Endothelial cell of umbilical vein (primary cell): ENCODE data around the gene PPP2R5A. TPM values are rescaled to one million over a fixed set of nuclear protein-coding genes. Genes with fewer than 3 reads are reported as not detected.

Source experiments
- BruUV-seq: library from RNA; stranded (reverse); fragments of 400-500 nt; replicated peaks from 2 replicates; lab custom pipeline; 2021; lab: Mats Ljungman, UMichigan
- CTCF ChIA-PET: fragments of 300-600, 350-600 bp; sonication (Branson Sonifier 250); formaldehyde crosslinking; loops from one replicate; lab custom pipeline; 2021; ENCODE audit warnings: antibody characterized with exemption, inconsistent platforms; lab: Charles Lee
- POLR2A ChIA-PET: fragments of 300-600, 350-600 bp; sonication (Branson Sonifier 250); formaldehyde crosslinking; loops from one replicate; lab custom pipeline; 2021; ENCODE audit warnings: antibody characterized with exemption, inconsistent platforms; lab: Charles Lee
- DNase-seq: peaks from one replicate; pipeline ENCODE4 v3.0.0-alpha.2; 2011; ENCODE audit warnings: low read depth, low spot score
- FAIRE-seq: peaks from 2 replicates; lab custom pipeline; 2011; peaks lifted over from hg19 to GRCh38; lab: Jason Lieb, UNC
- H2AFZ ChIP-seq: 2 replicates; pipeline ENCODE4 v1.6.0; 2012; ENCODE audit warnings: low read depth, low read length, control low read depth, inconsistent platforms
- H3K27ac ChIP-seq: 2 replicates; pipeline ENCODE4 v1.5.1; 2011; ENCODE audit warnings: low read depth, mild to moderate bottlenecking, control low read depth, low read length, moderate library complexity; ENCODE audit not compliant: insufficient read depth
- H3K27me3 ChIP-seq, 2 experiments: 2 replicates each; pipeline versions ENCODE4 v1.6.0 to v1.6.1; 2011; ENCODE audit warnings: low read length in 2 of 2, mixed read lengths in 1 of 2; ENCODE audit not compliant: control insufficient read depth in 2 of 2, insufficient read depth in 2 of 2
- H3K36me3 ChIP-seq, 2 experiments: 2 replicates in 1 of 2; 3 replicates in 1 of 2; pipeline ENCODE4 v1.5.1; 2011; ENCODE audit warnings: low read length in 2 of 2, mild to moderate bottlenecking in 1 of 2, moderate library complexity in 1 of 2; ENCODE audit not compliant: control insufficient read depth in 2 of 2, insufficient read depth in 2 of 2; ENCODE audit errors: extremely low read depth in 1 of 2
- H3K4me1 ChIP-seq: 3 replicates; pipeline ENCODE4 v1.5.1; 2011; ENCODE audit warnings: mild to moderate bottlenecking, low read length; ENCODE audit not compliant: control insufficient read depth, insufficient read depth; ENCODE audit errors: extremely low read depth
- H3K4me2 ChIP-seq: 2 replicates; pipeline ENCODE4 v1.6.1; 2011; ENCODE audit warnings: low read length, control low read depth, mixed read lengths; ENCODE audit not compliant: insufficient read depth
- H3K4me3 ChIP-seq, 3 experiments: fragments of 200-600 bp in 1 of 3; sonication (generic), shearing (Covaris generic) in 1 of 3; replicated peaks in 1 of 3; 2 replicates each; pipeline ENCODE4 v1.5.1; 2011 to 2016; ENCODE audit warnings: control low read depth in 3 of 3, low read length in 3 of 3, mild to moderate bottlenecking in 2 of 3, inconsistent platforms in 1 of 3, low read depth in 1 of 3, moderate library complexity in 1 of 3; ENCODE audit not compliant: insufficient read depth in 1 of 3
- H3K79me2 ChIP-seq: 2 replicates; pipeline ENCODE4 v1.6.0; 2012; ENCODE audit warnings: low read length, inconsistent platforms; ENCODE audit not compliant: control insufficient read depth, insufficient read depth
- H3K9ac ChIP-seq: replicated peaks from 2 replicates; pipeline ENCODE3; 2011; ENCODE audit warnings: low read length, control low read depth; ENCODE audit not compliant: insufficient read depth; ENCODE audit errors: extremely low read depth
- H3K9me1 ChIP-seq: replicated peaks from 3 replicates; pipeline ENCODE4 v1.6.0; 2011; ENCODE audit warnings: mild to moderate bottlenecking, low read length; ENCODE audit not compliant: control insufficient read depth, insufficient read depth; ENCODE audit errors: extremely low read depth
- H3K9me3 ChIP-seq: replicated peaks from 2 replicates; pipeline ENCODE4 v1.5.1; 2012; ENCODE audit warnings: low read length, inconsistent platforms; ENCODE audit not compliant: control insufficient read depth, insufficient read depth
- H4K20me1 ChIP-seq: replicated peaks from 2 replicates; pipeline ENCODE3; 2011; ENCODE audit warnings: mild to moderate bottlenecking, low read length; ENCODE audit not compliant: control insufficient read depth, insufficient read depth; ENCODE audit errors: extremely low read depth
- EZH2 ChIP-seq: IDR thresholded peaks from 2 replicates; pipeline ENCODE4 v1.6.1; 2012; ENCODE audit warnings: borderline replicate concordance, low read depth, mild to moderate bottlenecking, moderate library complexity, low read length, inconsistent platforms; ENCODE audit not compliant: severe bottlenecking
- FOS ChIP-seq: IDR thresholded peaks from 2 replicates; pipeline ENCODE4 v1.6.1; 2011; ENCODE audit warnings: mild to moderate bottlenecking, low read length, moderate library complexity, borderline replicate concordance; ENCODE audit not compliant: insufficient read depth
- GATA2 ChIP-seq: IDR thresholded peaks from 2 replicates; pipeline ENCODE4 v1.7.0; 2011; ENCODE audit warnings: low read depth, mild to moderate bottlenecking, moderate library complexity, mixed read lengths, low read length; ENCODE audit not compliant: insufficient read length, insufficient read depth
- MYC ChIP-seq: IDR thresholded peaks from one replicate; pipeline ENCODE4 v1.6.1; 2011; ENCODE audit warnings: mild to moderate bottlenecking, low read depth, low read length
- POLR2AphosphoS5 ChIP-seq: IDR thresholded peaks from 2 replicates; pipeline ENCODE4 v1.6.1; 2012; ENCODE audit warnings: low read depth, mild to moderate bottlenecking, control low read depth, low read length, moderate library complexity; ENCODE audit not compliant: insufficient read depth
- dilution Hi-C: fragments of 300-500 bp; cut with MboI; formaldehyde crosslinking; loops from one replicate; pipeline ENCODE4 v1.15.0; 2019; ENCODE audit warnings: low sequenced_read_pairs; ENCODE audit not compliant: extremely low pct_ligation_motif_present
- intact Hi-C: fragments of 100-400 bp; cut with micrococcal nuclease; formaldehyde crosslinking; loops from one replicate; pipeline ENCODE4 v1.10.0; 2022
- polyA plus RNA-seq, 4 experiments: library from polyadenylated mRNA; depleted of rRNA in 3 of 4; stranded (reverse) in 3 of 4; unstranded in 1 of 4; fragments of >200 nt; gene quantifications; 2 replicates each; pipeline versions ENCODE4 v1.2.1 to v1.2.3, GENCODE V29; 2011 to 2012; ENCODE audit warnings: missing spikeins in 1 of 4
- total RNA-seq: library from RNA; stranded (reverse); gene quantifications from 2 replicates; pipeline ENCODE4 v1.2.3, GENCODE V29; 2021
- TF ChIP-seq, protein P1 (sequence below), 2 donors: IDR thresholded peaks; 1 replicate in 1 of 2; 2 replicates in 1 of 2; pipeline ENCODE4 v1.5.1; 2011; ENCODE audit warnings: low read length in 2 of 2, mild to moderate bottlenecking in 2 of 2, moderate library complexity in 2 of 2, control low read depth in 1 of 2, inconsistent platforms in 1 of 2, low read depth in 1 of 2; ENCODE audit not compliant: insufficient read depth in 1 of 2; ENCODE audit errors: extremely low read depth in 1 of 2

PPP2R5A gene
- total and polyA plus RNA-seq, 2 donors (not counting 3 experiments of a cell fraction or from before 2014, with no cell fraction given) = 11.9 to 34.5 TPM

- intact Hi-C loops (loop anchor here (5.0 kb wide), 1 partner anchor 352 kb away; the partner anchor contains the start of gene BATF3), dilution Hi-C loops (no loop called here)
- Histone ChIP-seq H3K4me1 (no peaks in the 10 kb centered on the region), H3K27ac (no peak overlapping the region), H3K9me1 (no peaks in the 10 kb centered on the region), H3K79me2 (no peaks in the 10 kb centered on the region), H3K9ac (no peak overlapping the region), H3K4me2 (no peak overlapping the region), H3K36me3 (no peaks in the 10 kb centered on the region), H3K9me3 (no peaks in the 10 kb centered on the region), H2AFZ (no peak overlapping the region), H4K20me1 (no peaks in the 10 kb centered on the region), H3K27me3 (no peaks in the 10 kb centered on the region), H3K4me3 (no peak overlapping the region)
- no peak for DNase-seq
- no peak for FAIRE-seq
- POLR2A ChIA-PET = no interaction called here
- CTCF ChIA-PET = interaction anchor here (1.3 to 2.0 kb wide), 2 partner anchors 53 to 274 kb away, joined by 4 to 8 read pairs; no protein-coding TSS in a partner anchor
- no peak for TF ChIP-seq GATA2
- TF ChIP-seq POLR2AphosphoS5 = no peak
- TF ChIP-seq MYC = no peak
- TF ChIP-seq FOS = no peak
- no peak for TF ChIP-seq EZH2
- TF ChIP-seq, protein P1, sequence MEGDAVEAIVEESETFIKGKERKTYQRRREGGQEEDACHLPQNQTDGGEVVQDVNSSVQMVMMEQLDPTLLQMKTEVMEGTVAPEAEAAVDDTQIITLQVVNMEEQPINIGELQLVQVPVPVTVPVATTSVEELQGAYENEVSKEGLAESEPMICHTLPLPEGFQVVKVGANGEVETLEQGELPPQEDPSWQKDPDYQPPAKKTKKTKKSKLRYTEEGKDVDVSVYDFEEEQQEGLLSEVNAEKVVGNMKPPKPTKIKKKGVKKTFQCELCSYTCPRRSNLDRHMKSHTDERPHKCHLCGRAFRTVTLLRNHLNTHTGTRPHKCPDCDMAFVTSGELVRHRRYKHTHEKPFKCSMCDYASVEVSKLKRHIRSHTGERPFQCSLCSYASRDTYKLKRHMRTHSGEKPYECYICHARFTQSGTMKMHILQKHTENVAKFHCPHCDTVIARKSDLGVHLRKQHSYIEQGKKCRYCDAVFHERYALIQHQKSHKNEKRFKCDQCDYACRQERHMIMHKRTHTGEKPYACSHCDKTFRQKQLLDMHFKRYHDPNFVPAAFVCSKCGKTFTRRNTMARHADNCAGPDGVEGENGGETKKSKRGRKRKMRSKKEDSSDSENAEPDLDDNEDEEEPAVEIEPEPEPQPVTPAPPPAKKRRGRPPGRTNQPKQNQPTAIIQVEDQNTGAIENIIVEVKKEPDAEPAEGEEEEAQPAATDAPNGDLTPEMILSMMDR (IDR thresholded peaks at IDR 0.05; ENCODE audit: extremely low read depth in 1 of 2, insufficient read depth in 1 of 2, low read depth in 1 of 2, low read length in 2 of 2) = no peak
- no TSS peak for BruUV-seq
These were observed 59.7 kb downstream of the PPP2R5A start for GRCh38 chr1:212344905-212345304.
